IMR-90 (cell line): Measurements from ENCODE around the gene FOXO3. TPM values are rescaled to one million over a fixed set of nuclear protein-coding genes. Genes with fewer than 3 reads are reported as not detected.
A peak's percentile ranks its signal among the peaks of the same experiment; 100 is the strongest.

Source experiments
- ATAC-seq: fragments of 200-7000 bp; cut with Tn5 transposase; 2 replicates; pipeline ENCODE4 v1.9.1; 2020; ENCODE audit warnings: low read depth, mild to moderate bottlenecking, moderate library complexity
- BruUV-seq: library from RNA; stranded (reverse); fragments of 400-500 nt; replicated peaks from 2 replicates; lab custom pipeline; 2021; lab: Mats Ljungman, UMichigan
- CTCF ChIA-PET: fragments of 300-600 bp; formaldehyde crosslinking; extraction: SDS; loops from one replicate; lab custom pipeline; 2021; ENCODE audit warnings: antibody characterized with exemption; lab: Yijun Ruan, JAX
- POLR2A ChIA-PET: fragments of 300-600 bp; sonication (Branson Sonifier 250); formaldehyde crosslinking; loops from one replicate; lab custom pipeline; 2022; ENCODE audit warnings: antibody characterized with exemption; ENCODE audit not compliant: unreplicated experiment; lab: Charles Lee
- DNase-seq: peaks from one replicate; pipeline ENCODE4 v3.0.0; 2013
- H2AFZ ChIP-seq: replicated peaks from 2 replicates; pipeline ENCODE3; 2013; ENCODE audit warnings: low read length, mild to moderate bottlenecking; ENCODE audit not compliant: poor library complexity
- H2AK5ac ChIP-seq: 2 replicates; pipeline ENCODE4 v1.6.1; 2013; ENCODE audit warnings: low read depth, low read length, inconsistent platforms
- H2AK9ac ChIP-seq: replicated peaks from 2 replicates; pipeline ENCODE3; 2013; ENCODE audit warnings: mild to moderate bottlenecking, low read depth, low read length, moderate library complexity; ENCODE audit not compliant: poor library complexity
- H2BK120ac ChIP-seq: 2 replicates; pipeline ENCODE4 v1.6.1; 2013; ENCODE audit warnings: low read depth, low read length, inconsistent platforms
- H2BK15ac ChIP-seq: 3 replicates; pipeline ENCODE4 v1.6.1; 2013; ENCODE audit warnings: low read depth, low read length, inconsistent platforms
- H2BK20ac ChIP-seq: 2 replicates; pipeline ENCODE4 v1.6.1; 2013; ENCODE audit warnings: low read depth, mild to moderate bottlenecking, inconsistent platforms, low read length, moderate library complexity
- H2BK5ac ChIP-seq: 2 replicates; pipeline ENCODE4 v1.6.1; 2013; ENCODE audit warnings: mild to moderate bottlenecking, low read depth, low read length, inconsistent platforms; ENCODE audit not compliant: poor library complexity, severe bottlenecking
- H3K14ac ChIP-seq: replicated peaks from 2 replicates; pipeline ENCODE4 v1.6.1; 2013; ENCODE audit warnings: low read depth, low read length, inconsistent platforms
- H3K18ac ChIP-seq: 2 replicates; pipeline ENCODE4 v1.6.1; 2013; ENCODE audit warnings: low read depth, low read length, control low read depth
- H3K23ac ChIP-seq: 2 replicates; pipeline ENCODE4 v1.6.1; 2013; ENCODE audit warnings: low read depth, low read length, inconsistent platforms
- H3K27ac ChIP-seq: 2 replicates; pipeline ENCODE4 v1.5.1; 2013; ENCODE audit warnings: mild to moderate bottlenecking, control low read depth, low read length; ENCODE audit not compliant: insufficient read depth
- H3K27me3 ChIP-seq: 2 replicates; pipeline ENCODE4 v1.6.1; 2013; ENCODE audit warnings: low read length; ENCODE audit not compliant: control insufficient read depth, insufficient read depth
- H3K36me3 ChIP-seq: 2 replicates; pipeline ENCODE4 v1.6.1; 2013; ENCODE audit warnings: low read length, mixed read lengths; ENCODE audit not compliant: control insufficient read depth, insufficient read depth
- H3K4ac ChIP-seq: 2 replicates; pipeline ENCODE4 v1.6.1; 2013; ENCODE audit warnings: low read depth, low read length, inconsistent platforms
- H3K4me1 ChIP-seq: 2 replicates; pipeline ENCODE4 v1.6.1; 2013; ENCODE audit warnings: low read length, mixed read lengths; ENCODE audit not compliant: control insufficient read depth, insufficient read depth
- H3K4me2 ChIP-seq: 2 replicates; pipeline ENCODE4 v1.6.1; 2013; ENCODE audit warnings: low read depth, mild to moderate bottlenecking, control low read depth, low read length, moderate library complexity
- H3K4me3 ChIP-seq: 2 replicates; pipeline ENCODE4 v1.5.1; 2013; ENCODE audit warnings: low read depth, mild to moderate bottlenecking, control low read depth, low read length, moderate library complexity; ENCODE audit not compliant: insufficient read depth
- H3K56ac ChIP-seq: 2 replicates; pipeline ENCODE4 v1.6.1; 2013; ENCODE audit warnings: low read length, inconsistent platforms; ENCODE audit not compliant: insufficient read depth; ENCODE audit errors: extremely low read depth
- H3K79me1 ChIP-seq, 2 experiments: 2 replicates each; pipeline ENCODE4 v1.6.1; 2013; ENCODE audit warnings: low read length in 2 of 2, inconsistent platforms in 1 of 2, low read depth in 1 of 2
- H3K9ac ChIP-seq: 2 replicates; pipeline ENCODE4 v1.6.1; 2013; ENCODE audit warnings: low read depth, low read length, control low read depth
- H3K9me1 ChIP-seq: 2 replicates; pipeline ENCODE4 v1.6.1; 2013; ENCODE audit warnings: low read length, inconsistent platforms; ENCODE audit not compliant: insufficient read depth
- H3K9me3 ChIP-seq: 2 replicates; pipeline ENCODE4 v1.6.1; 2013; ENCODE audit warnings: low read length; ENCODE audit not compliant: control insufficient read depth, insufficient read depth
- H4K20me1 ChIP-seq: 2 replicates; pipeline ENCODE4 v1.6.1; 2013; ENCODE audit warnings: low read length, inconsistent platforms; ENCODE audit not compliant: insufficient read depth
- H4K5ac ChIP-seq: 2 replicates; pipeline ENCODE4 v1.6.1; 2013; ENCODE audit warnings: mild to moderate bottlenecking, low read depth, low read length, control low read depth
- H4K8ac ChIP-seq, 2 experiments: 2 replicates each; pipeline ENCODE4 v1.6.1; 2013; ENCODE audit warnings: low read depth in 2 of 2, low read length in 2 of 2, control low read depth in 1 of 2, inconsistent platforms in 1 of 2
- H4K91ac ChIP-seq: 2 replicates; pipeline ENCODE4 v1.6.1; 2013; ENCODE audit warnings: low read depth, low read length, inconsistent platforms; ENCODE audit not compliant: insufficient read depth
- CEBPB ChIP-seq: IDR thresholded peaks from 2 replicates; pipeline ENCODE4 v1.6.1; 2012; ENCODE audit warnings: low read depth, low read length, improper control_type of control experiment
- CTCF ChIP-seq: conservative IDR thresholded peaks from 2 replicates; pipeline ENCODE4 v1.5.1; 2012; ENCODE audit warnings: mild to moderate bottlenecking, low read depth, low read length, improper control_type of control experiment
- ELK1 ChIP-seq: fragments of 150-350 bp; IDR thresholded peaks from 2 replicates; pipeline ENCODE4 v1.6.1; 2016; ENCODE audit warnings: low read depth, mild to moderate bottlenecking, low read length, moderate library complexity, borderline replicate concordance
- FOS ChIP-seq: fragments of 150-350 bp; IDR thresholded peaks from 2 replicates; pipeline ENCODE4 v1.6.1; 2016; ENCODE audit warnings: low read depth, low read length
- MAZ ChIP-seq: IDR thresholded peaks from 2 replicates; pipeline ENCODE4 v1.6.1; 2012; ENCODE audit warnings: low read depth, mild to moderate bottlenecking, low read length, improper control_type of control experiment, moderate library complexity, borderline replicate concordance
- POLR2A ChIP-seq: IDR thresholded peaks from 2 replicates; pipeline ENCODE4 v1.6.1; 2012; ENCODE audit warnings: mild to moderate bottlenecking, low read depth, low read length
- RAD21 ChIP-seq: IDR thresholded peaks from 2 replicates; pipeline ENCODE4 v1.6.1; 2012; ENCODE audit warnings: low read length, improper control_type of control experiment
- RCOR1 ChIP-seq: IDR thresholded peaks from 2 replicates; pipeline ENCODE4 v1.6.1; 2012; ENCODE audit warnings: mild to moderate bottlenecking, low read length, improper control_type of control experiment; ENCODE audit not compliant: insufficient replicate concordance
- RFX5 ChIP-seq: IDR thresholded peaks from 2 replicates; pipeline ENCODE4 v1.8.0; 2012; ENCODE audit warnings: low read depth, mild to moderate bottlenecking, low read length, moderate library complexity
- SMC3 ChIP-seq: fragments of 150-350 bp; IDR thresholded peaks from 2 replicates; pipeline ENCODE4 v1.6.1; 2016; ENCODE audit warnings: low read depth, mild to moderate bottlenecking, antibody characterized with exemption, low read length, moderate library complexity
- WGBS, 2 experiments: methylation state at CpG; one replicate each; pipeline versions ENCODE4 v1.1.5 to v1.1.7; 2013; ENCODE audit warnings: missing lambda C conversion rate in 2 of 2; ENCODE audit not compliant: insufficient read length in 1 of 2; ENCODE audit errors: extremely low coverage in 2 of 2; 5-methylcytosine and 5-hydroxymethylcytosine counted together
- dilution Hi-C: fragments of 300-500 bp; cut with HindIII; formaldehyde crosslinking; loops from one replicate; pipeline ENCODE4 v1.14.3; 2018; ENCODE audit warnings: low sequenced_read_pairs; ENCODE audit not compliant: unreplicated experiment
- in situ Hi-C: fragments of 300-500 bp; cut with MboI; formaldehyde crosslinking; loops from 3 replicates; pipeline ENCODE4 v1.14.3; 2019; ENCODE audit warnings: low sequenced_read_pairs, inconsistent platforms, mixed read lengths
- intact Hi-C: fragments of 100-400 bp; cut with micrococcal nuclease; formaldehyde crosslinking; loops from 2 replicates; pipeline ENCODE4 v1.10.0; 2022
- polyA plus RNA-seq, 3 experiments: library from polyadenylated mRNA; depleted of rRNA; stranded (reverse); fragments of >200 nt; gene quantifications; 2 replicates each; pipeline ENCODE4 v1.2.3, GENCODE V29; 2012; ENCODE audit warnings: low replicate concordance in 1 of 3
- total RNA-seq: library from RNA; depleted of rRNA; stranded (reverse); fragments of >200 nt; gene quantifications from 2 replicates; pipeline ENCODE4 v1.2.3, GENCODE V29; 2012

Gene FOXO3
- total and polyA plus RNA-seq, 2 of the 4 experiments (the other 2 are of a cell fraction) = 17.5 to 38.7 TPM

DNA sequence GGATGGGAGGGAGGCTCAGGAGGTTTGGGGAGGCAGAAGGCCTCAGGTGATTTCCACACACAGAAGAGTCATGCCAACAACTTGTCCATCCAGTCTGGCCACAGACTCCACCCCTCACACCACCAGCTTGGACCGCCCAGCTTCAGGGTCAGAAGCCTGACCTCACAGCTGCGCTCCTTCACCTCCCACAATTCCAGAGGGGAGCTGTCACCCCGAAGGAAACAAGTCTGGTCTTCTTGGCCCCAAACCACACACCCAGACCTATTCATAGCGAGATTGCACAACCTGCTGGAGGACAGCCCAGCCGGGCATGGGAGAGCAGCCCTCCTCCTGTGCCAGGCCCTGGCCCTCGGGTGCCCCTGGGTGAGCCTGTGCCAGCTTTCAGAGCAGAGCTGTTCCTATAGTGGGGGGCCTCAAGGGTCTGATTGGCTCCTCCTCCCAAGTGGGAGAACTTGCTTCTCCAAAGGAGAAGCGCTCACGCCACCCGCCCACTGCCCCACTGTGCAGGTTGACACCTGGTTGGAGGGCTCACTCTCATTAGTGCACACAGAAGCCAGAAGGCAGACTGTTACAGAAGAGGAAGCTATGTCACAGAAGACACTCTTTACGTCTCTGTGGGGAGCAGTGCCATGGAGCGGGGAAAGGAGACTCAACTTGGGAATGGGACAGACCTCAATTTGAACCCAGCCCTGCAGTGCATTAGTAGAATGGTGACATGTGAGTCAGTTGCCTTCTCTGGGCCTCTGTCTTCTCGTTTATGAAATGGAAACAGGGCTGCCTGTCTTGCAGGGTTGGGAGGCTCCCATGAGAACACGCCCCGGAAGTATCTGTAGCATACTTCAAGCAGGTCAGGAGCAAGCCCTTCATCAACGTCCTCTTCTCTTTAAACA, 128.8 kb downstream of the FOXO3 start:
- peak overlapping the region; percentile 55 for H3K14ac ChIP-seq
- H3K9me3 ChIP-seq = no peaks in the 10 kb centered on the region
- peak overlapping the region; percentile 73 for H3K4ac ChIP-seq
- H4K8ac ChIP-seq = peak overlapping the region in 1 of 2 experiments; percentile 53; a peak in 2 of 4 replicates
- H4K20me1 ChIP-seq = peaks cover 5% of the 10 kb centered on the region; the same call in 1 of the 2 replicates
- TF ChIP-seq RFX5 (no peak), CTCF (no peak), MAZ (peak; percentile 50; the same call in 1 of the 2 replicates), FOS (peak; percentile 54; the same call in 1 of the 2 replicates), POLR2A (no peak), RCOR1 (peak; percentile 70), SMC3 (no peak), RAD21 (0 out of 2 replicates have a peak, but pooled peaks have one; percentile 5), CEBPB (peak; percentile 98), ELK1 (no peak)
- ChIA-PET CTCF (no interaction called here), POLR2A (no interaction called here)
- peak; percentile 92 for ATAC-seq
- peak overlapping the region; percentile 47 for H2AK9ac ChIP-seq
- no peak overlapping the region for H3K9ac ChIP-seq
- intact Hi-C loops = loop anchor here (2.0 kb wide), 1 partner anchor 133 kb away; no protein-coding TSS in a partner anchor
- BruUV-seq = no TSS peak
- peaks cover 6% of the 10 kb centered on the region for H3K36me3 ChIP-seq
- peak overlapping the region; percentile 6; the same call in 1 of the 2 replicates for H3K27ac ChIP-seq
- H3K23ac ChIP-seq = peak overlapping the region; percentile 13; the same call in 1 of the 2 replicates
- H2BK120ac ChIP-seq = peak overlapping the region; percentile 70
- H2BK20ac ChIP-seq = peak overlapping the region; percentile 83
- H3K4me3 ChIP-seq = no peak overlapping the region
- H2AFZ ChIP-seq = peak overlapping the region; percentile 39
- H2AK5ac ChIP-seq = peak overlapping the region; percentile 66
- H4K5ac ChIP-seq = no peak overlapping the region; the same call in 1 of the 2 replicates
- no peak overlapping the region for H3K56ac ChIP-seq
- H3K18ac ChIP-seq = peak overlapping the region; percentile 46
- no CpG with 5 or more reads among the region's 15 CpGs for WGBS, 2 experiments
- in situ Hi-C loops = no loop called here
- H3K9me1 ChIP-seq = peaks cover 27% of the 10 kb centered on the region
- no peak overlapping the region for H3K4me2 ChIP-seq
- H2BK5ac ChIP-seq = peak overlapping the region; percentile 29
- H3K79me1 ChIP-seq = peaks cover 25 to 54% of the 10 kb centered on the region in 2 experiments
- peaks cover 31% of the 10 kb centered on the region for H3K4me1 ChIP-seq
- 0 out of 2 replicates have a peak overlapping the region, but pooled peaks have one; percentile 27 for H4K91ac ChIP-seq
- peak; percentile 94 for DNase-seq
- no peaks in the 10 kb centered on the region for H3K27me3 ChIP-seq
- dilution Hi-C loops = no loop called here
- H2BK15ac ChIP-seq = peak overlapping the region; percentile 57; the same call in 2 of the 3 replicates
